Measurements from ENCODE around the gene MAD1L1. TPM values are rescaled to one million over a fixed set of nuclear protein-coding genes. Genes with fewer than 3 reads are reported as not detected.

Gene MAD1L1
- total and polyA plus RNA-seq, 2 of the 4 experiments (the other 2 are of a cell fraction) = 29.0 to 40.9 TPM

DNA sequence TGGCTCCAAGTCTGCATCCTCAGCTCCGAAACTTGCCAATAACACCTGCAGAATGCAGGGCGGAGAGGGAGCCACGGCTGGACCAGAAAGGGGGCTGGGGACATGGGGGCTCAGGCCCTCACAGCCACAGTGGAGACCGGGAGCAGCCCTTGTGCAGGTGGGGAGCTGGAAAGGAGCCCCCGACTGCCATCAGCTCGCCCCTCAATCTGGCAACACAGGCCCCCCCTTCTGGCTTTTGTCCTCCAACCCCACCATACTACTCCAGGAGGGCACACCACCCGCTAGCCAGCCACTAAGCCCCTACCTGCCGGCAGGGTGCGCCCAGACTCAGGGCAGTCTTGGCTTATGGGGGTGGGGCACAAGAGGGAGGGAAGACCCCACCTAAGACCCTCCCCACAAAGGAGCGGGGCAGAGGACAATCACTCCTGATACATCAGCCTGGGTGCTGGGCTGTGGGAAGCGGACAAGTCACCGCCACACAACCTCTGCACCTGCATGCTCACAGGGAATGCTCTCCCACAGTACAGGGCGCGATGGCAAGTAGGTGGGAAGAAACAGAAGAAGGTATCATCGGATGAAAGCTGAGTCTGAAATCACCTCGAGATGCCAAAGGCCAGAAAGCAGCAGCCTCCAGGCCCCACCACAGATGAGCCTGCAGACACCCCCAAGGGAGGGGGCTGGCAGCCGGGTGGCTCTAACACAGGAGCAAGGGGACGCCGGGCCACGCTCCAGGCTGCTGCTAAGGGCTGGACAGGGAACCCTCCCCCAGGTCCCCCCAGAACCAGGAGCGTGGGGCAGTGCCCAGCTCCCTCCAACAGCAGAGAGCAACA, 297.4 kb downstream of the MAD1L1 start (continued):
- no peak for TF ChIP-seq CHD1 (IDR thresholded peaks at IDR 0.05; ENCODE audit: low read depth, low read length)

- no TSS peak for BruUV-seq (replicated peaks)
- in situ Hi-C loops (cut with MboI; ENCODE audit: low sequenced_read_pairs) = no loop called here
- CTCF ChIA-PET = no interaction called here
These were observed 298.0 kb downstream of the MAD1L1 start for GRCh38 chr7:1934756-1935155.

More at GRCh38 chr7:1934756-1935155, 298.0 kb downstream of the MAD1L1 start:
- no peak overlapping the region for H2BK5ac ChIP-seq (ENCODE audit: low read depth, low read length, poor library complexity, severe bottlenecking)
- no peaks in the 10 kb centered on the region for H3K27me3 ChIP-seq (ENCODE audit: control insufficient read depth, insufficient read depth, low read length)
- H3K9me3 ChIP-seq (ENCODE audit: control insufficient read depth, insufficient read depth, low read length) = no peaks in the 10 kb centered on the region
- no peak overlapping the region for H2BK20ac ChIP-seq (ENCODE audit: low read depth, low read length)
- H3K9ac ChIP-seq (ENCODE audit: low read depth, low read length) = no peak overlapping the region
- intact Hi-C loops (cut with micrococcal nuclease) (no loop called here), dilution Hi-C loops (cut with HindIII; ENCODE audit: low sequenced_read_pairs, unreplicated experiment) (no loop called here)
- no peak overlapping the region for H3K4me2 ChIP-seq (ENCODE audit: low read depth, low read length)
- no peak overlapping the region for H4K8ac ChIP-seq (ENCODE audit: low read depth in 2 of 2, low read length in 2 of 2)
- H3K4ac ChIP-seq (ENCODE audit: low read depth, low read length) = no peak overlapping the region
- no peak overlapping the region for H3K27ac ChIP-seq (ENCODE audit: insufficient read depth, low read length)
- H2BK120ac ChIP-seq (ENCODE audit: low read depth, low read length) = no peak overlapping the region
- H2AFZ ChIP-seq (replicated peaks; ENCODE audit: low read length, poor library complexity) = no peak overlapping the region
- H2BK15ac ChIP-seq (ENCODE audit: low read depth, low read length) = no peak overlapping the region
- ATAC-seq (ENCODE audit: low read depth) = no peak
- no peak overlapping the region for H3K14ac ChIP-seq (replicated peaks; ENCODE audit: low read depth, low read length)
- no peak for TF ChIP-seq RFX5 (IDR thresholded peaks at IDR 0.05; ENCODE audit: low read depth, low read length)
- no peak for TF ChIP-seq NFE2L2 (IDR thresholded peaks at IDR 0.05; ENCODE audit: low read depth, low read length)
- no peak for TF ChIP-seq MAFK (IDR thresholded peaks at IDR 0.05; ENCODE audit: low read depth, low read length)
- TF ChIP-seq RCOR1 (IDR thresholded peaks at IDR 0.05; ENCODE audit: insufficient replicate concordance, low read length) = no peak
- TF ChIP-seq, protein P1, sequence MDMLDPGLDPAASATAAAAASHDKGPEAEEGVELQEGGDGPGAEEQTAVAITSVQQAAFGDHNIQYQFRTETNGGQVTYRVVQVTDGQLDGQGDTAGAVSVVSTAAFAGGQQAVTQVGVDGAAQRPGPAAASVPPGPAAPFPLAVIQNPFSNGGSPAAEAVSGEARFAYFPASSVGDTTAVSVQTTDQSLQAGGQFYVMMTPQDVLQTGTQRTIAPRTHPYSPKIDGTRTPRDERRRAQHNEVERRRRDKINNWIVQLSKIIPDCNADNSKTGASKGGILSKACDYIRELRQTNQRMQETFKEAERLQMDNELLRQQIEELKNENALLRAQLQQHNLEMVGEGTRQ (IDR thresholded peaks at IDR 0.05; ENCODE audit: low read depth, low read length) = no peak
- TF ChIP-seq, protein P2, sequence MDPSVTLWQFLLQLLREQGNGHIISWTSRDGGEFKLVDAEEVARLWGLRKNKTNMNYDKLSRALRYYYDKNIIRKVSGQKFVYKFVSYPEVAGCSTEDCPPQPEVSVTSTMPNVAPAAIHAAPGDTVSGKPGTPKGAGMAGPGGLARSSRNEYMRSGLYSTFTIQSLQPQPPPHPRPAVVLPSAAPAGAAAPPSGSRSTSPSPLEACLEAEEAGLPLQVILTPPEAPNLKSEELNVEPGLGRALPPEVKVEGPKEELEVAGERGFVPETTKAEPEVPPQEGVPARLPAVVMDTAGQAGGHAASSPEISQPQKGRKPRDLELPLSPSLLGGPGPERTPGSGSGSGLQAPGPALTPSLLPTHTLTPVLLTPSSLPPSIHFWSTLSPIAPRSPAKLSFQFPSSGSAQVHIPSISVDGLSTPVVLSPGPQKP (IDR thresholded peaks at IDR 0.05; ENCODE audit: borderline replicate concordance, low read depth, low read length) = no peak
- no peaks in the 10 kb centered on the region for H3K36me3 ChIP-seq (ENCODE audit: control insufficient read depth, insufficient read depth, low read length)
- no peak overlapping the region for H3K4me3 ChIP-seq (ENCODE audit: insufficient read depth, low read depth, low read length)
- no peak overlapping the region for H2AK9ac ChIP-seq (replicated peaks; ENCODE audit: low read depth, low read length, poor library complexity)
- H3K56ac ChIP-seq (ENCODE audit: extremely low read depth, insufficient read depth, low read length) = no peak overlapping the region
- no peak overlapping the region for H3K18ac ChIP-seq (ENCODE audit: low read depth, low read length)
- 97% methylated on average over 10 of the region's 22 CpGs; no CpG with 5 or more reads in 1 of the 2 experiments for WGBS, 2 experiments (ENCODE audit: extremely low coverage in 2 of 2, insufficient read length in 1 of 2)
- H3K4me1 ChIP-seq (ENCODE audit: control insufficient read depth, insufficient read depth, low read length) = peaks cover 2% of the 10 kb centered on the region; the same call in 1 of the 2 replicates
- H3K79me1 ChIP-seq (ENCODE audit: low read depth in 1 of 2, low read length in 2 of 2) = peaks cover 0 to 5% of the 10 kb centered on the region in 2 experiments; a peak in 2 of 4 replicates
- no peak overlapping the region for H3K23ac ChIP-seq (ENCODE audit: low read depth, low read length)
- POLR2A ChIA-PET (ENCODE audit: unreplicated experiment) = no interaction called here
- no peaks in the 10 kb centered on the region for H3K9me1 ChIP-seq (ENCODE audit: insufficient read depth, low read length)
- no peaks in the 10 kb centered on the region for H4K20me1 ChIP-seq (ENCODE audit: insufficient read depth, low read length)
- H4K5ac ChIP-seq (ENCODE audit: low read depth, low read length) = no peak overlapping the region
- H2AK5ac ChIP-seq (ENCODE audit: low read depth, low read length) = no peak overlapping the region
- no peak for DNase-seq
- no peak overlapping the region for H4K91ac ChIP-seq (ENCODE audit: insufficient read depth, low read depth, low read length)
